ENCODE measurements around the gene NSA2.

- TF ChIP-seq, protein P1, sequence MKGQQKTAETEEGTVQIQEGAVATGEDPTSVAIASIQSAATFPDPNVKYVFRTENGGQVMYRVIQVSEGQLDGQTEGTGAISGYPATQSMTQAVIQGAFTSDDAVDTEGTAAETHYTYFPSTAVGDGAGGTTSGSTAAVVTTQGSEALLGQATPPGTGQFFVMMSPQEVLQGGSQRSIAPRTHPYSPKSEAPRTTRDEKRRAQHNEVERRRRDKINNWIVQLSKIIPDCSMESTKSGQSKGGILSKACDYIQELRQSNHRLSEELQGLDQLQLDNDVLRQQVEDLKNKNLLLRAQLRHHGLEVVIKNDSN (CRISPR knock-in tag; IDR thresholded peaks at IDR 0.05): no peak
- TF ChIP-seq, protein P2, sequence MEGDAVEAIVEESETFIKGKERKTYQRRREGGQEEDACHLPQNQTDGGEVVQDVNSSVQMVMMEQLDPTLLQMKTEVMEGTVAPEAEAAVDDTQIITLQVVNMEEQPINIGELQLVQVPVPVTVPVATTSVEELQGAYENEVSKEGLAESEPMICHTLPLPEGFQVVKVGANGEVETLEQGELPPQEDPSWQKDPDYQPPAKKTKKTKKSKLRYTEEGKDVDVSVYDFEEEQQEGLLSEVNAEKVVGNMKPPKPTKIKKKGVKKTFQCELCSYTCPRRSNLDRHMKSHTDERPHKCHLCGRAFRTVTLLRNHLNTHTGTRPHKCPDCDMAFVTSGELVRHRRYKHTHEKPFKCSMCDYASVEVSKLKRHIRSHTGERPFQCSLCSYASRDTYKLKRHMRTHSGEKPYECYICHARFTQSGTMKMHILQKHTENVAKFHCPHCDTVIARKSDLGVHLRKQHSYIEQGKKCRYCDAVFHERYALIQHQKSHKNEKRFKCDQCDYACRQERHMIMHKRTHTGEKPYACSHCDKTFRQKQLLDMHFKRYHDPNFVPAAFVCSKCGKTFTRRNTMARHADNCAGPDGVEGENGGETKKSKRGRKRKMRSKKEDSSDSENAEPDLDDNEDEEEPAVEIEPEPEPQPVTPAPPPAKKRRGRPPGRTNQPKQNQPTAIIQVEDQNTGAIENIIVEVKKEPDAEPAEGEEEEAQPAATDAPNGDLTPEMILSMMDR (IDR thresholded peaks at IDR 0.05): no peak
- TF ChIP-seq NFATC4 (CRISPR knock-in tag; IDR thresholded peaks at IDR 0.05): no peak
- no peak for TF ChIP-seq NFE2L1 (CRISPR knock-in tag; IDR thresholded peaks at IDR 0.05)
- TF ChIP-seq TP53 (CRISPR knock-in tag; IDR thresholded peaks at IDR 0.05): no peak
- no peak for TF ChIP-seq ZBTB21 (CRISPR knock-in tag; IDR thresholded peaks at IDR 0.05; ENCODE audit: borderline replicate concordance)
- no peak for TF ChIP-seq ARID4B (CRISPR knock-in tag; IDR thresholded peaks at IDR 0.05; ENCODE audit: borderline replicate concordance)
- no peak for TF ChIP-seq ZNF512 (CRISPR knock-in tag; IDR thresholded peaks at IDR 0.05; ENCODE audit: borderline replicate concordance)
- no peak for TF ChIP-seq IRF2 (CRISPR knock-in tag; IDR thresholded peaks at IDR 0.05; ENCODE audit: borderline replicate concordance, low read depth)
- TF ChIP-seq USF2 (CRISPR knock-in tag; IDR thresholded peaks at IDR 0.05): no peak
- no peak for TF ChIP-seq TEAD4 (CRISPR knock-in tag; IDR thresholded peaks at IDR 0.05)
- no peak for TF ChIP-seq SP1 (CRISPR knock-in tag; conservative IDR thresholded peaks at IDR 0.05)
- no peak for TF ChIP-seq E2F5 (CRISPR knock-in tag; IDR thresholded peaks at IDR 0.05)
These were observed 497 bp downstream of the NSA2 start for GRCh38 chr5:74767579-74767913.

Measured in WTC11 (cell line).